ENCODE measurements around the gene UBXN4. TPM values are rescaled to one million over a fixed set of nuclear protein-coding genes. Genes with fewer than 3 reads are reported as not detected.

Gene UBXN4
- total RNA-seq, 4 donors from 2014 or later = 45.5 to 54.4 (median 51.1) TPM

GRCh38 chr2:135822855-135823254 lies 81.2 kb downstream of the UBXN4 start:
- Histone ChIP-seq H3K36me3 (no peaks in the 10 kb centered on the region), H3K27me3 (no peaks in the 10 kb centered on the region), H3K4me1 (no peaks in the 10 kb centered on the region), H3K4me3 (no peak overlapping the region), H3K9me3 (peaks cover 0 to 13% (median 10%) of the 10 kb centered on the region in 4 donors), H3K27ac (replicated peaks in 1 of 4) (no peak overlapping the region)
- intact Hi-C loops (cut with DNase I) = no loop called here
- TF ChIP-seq EP300 (IDR thresholded peaks at IDR 0.05) = no peak
- TF ChIP-seq POLR2AphosphoS5 (IDR thresholded peaks at IDR 0.05) = no peak
- no peak for TF ChIP-seq POLR2A (IDR thresholded peaks at IDR 0.05; ENCODE audit: low read depth)
- TF ChIP-seq CTCF (IDR thresholded peaks at IDR 0.05) = no peak
- no peak for DNase-seq (ENCODE audit: extremely low spot score)
- 91% methylated on average over 1 of the region's 1 CpG for WGBS

GRCh38 chr2:135825131-135825530 lies 83.5 kb downstream of the UBXN4 start:
- Histone ChIP-seq H3K9me3 (peaks cover 0 to 12% (median 8%) of the 10 kb centered on the region in 4 donors), H3K4me3 (no peak overlapping the region), H3K4me1 (no peaks in the 10 kb centered on the region), H3K27me3 (no peaks in the 10 kb centered on the region), H3K27ac (replicated peaks in 1 of 4) (no peak overlapping the region), H3K36me3 (no peaks in the 10 kb centered on the region)
- TF ChIP-seq POLR2AphosphoS5 (IDR thresholded peaks at IDR 0.05) = no peak
- no peak for TF ChIP-seq EP300 (IDR thresholded peaks at IDR 0.05)
- TF ChIP-seq POLR2A (IDR thresholded peaks at IDR 0.05; ENCODE audit: low read depth) = no peak
- TF ChIP-seq CTCF (IDR thresholded peaks at IDR 0.05) = no peak
- intact Hi-C loops (cut with DNase I) = no loop called here
- 89% methylated on average over 6 of the region's 9 CpGs for WGBS
- no peak for DNase-seq (ENCODE audit: extremely low spot score)

GRCh38 chr2:135825550-135826176 lies 84.0 kb downstream of the UBXN4 start:
- intact Hi-C loops (cut with DNase I) = no loop called here
- peaks cover 0 to 12% (median 8%) of the 10 kb centered on the region in 4 donors for H3K9me3 ChIP-seq
- H3K27ac ChIP-seq (replicated peaks in 1 of 4) = no peak overlapping the region
- 45% methylated on average over 10 of the region's 11 CpGs for WGBS
- TF ChIP-seq EP300 (IDR thresholded peaks at IDR 0.05) (no peak), POLR2AphosphoS5 (IDR thresholded peaks at IDR 0.05) (no peak), CTCF (IDR thresholded peaks at IDR 0.05) (no peak), POLR2A (IDR thresholded peaks at IDR 0.05; ENCODE audit: low read depth) (no peak)
- H3K27me3 ChIP-seq = no peaks in the 10 kb centered on the region
- no peak for DNase-seq (ENCODE audit: extremely low spot score)
- H3K4me3 ChIP-seq = no peak overlapping the region
- H3K4me1 ChIP-seq = no peaks in the 10 kb centered on the region
- H3K36me3 ChIP-seq = no peaks in the 10 kb centered on the region

GRCh38 chr2:135826544-135826943 lies 84.9 kb downstream of the UBXN4 start:
- Histone ChIP-seq H3K36me3 (no peaks in the 10 kb centered on the region), H3K9me3 (peaks cover 0 to 12% (median 8%) of the 10 kb centered on the region in 4 donors), H3K27me3 (no peaks in the 10 kb centered on the region), H3K4me3 (no peak overlapping the region), H3K27ac (replicated peaks in 1 of 4) (no peak overlapping the region), H3K4me1 (no peaks in the 10 kb centered on the region)
- WGBS = 85% methylated on average over 6 of the region's 6 CpGs
- no peak for TF ChIP-seq POLR2A (IDR thresholded peaks at IDR 0.05; ENCODE audit: low read depth)
- TF ChIP-seq CTCF (IDR thresholded peaks at IDR 0.05) = no peak
- intact Hi-C loops (cut with DNase I) = no loop called here
- no peak for DNase-seq (ENCODE audit: extremely low spot score)
